ENCODE results near the gene TRIM67.

TRIM67 gene

GRCh38 chr1:231139659-231140654, 21.9 kb upstream of the TRIM67 start:
- ChIA-PET POLR2A (no interaction called here), CTCF (interaction anchor here (0.7 to 1.2 kb wide), 3 partner anchors 23 to 217 kb away, joined by 3 read pairs; no protein-coding TSS in a partner anchor)
- Histone ChIP-seq H3K9me3 (ENCODE audit: control insufficient read depth, insufficient read depth, low read depth, low read length) (no peaks in the 10 kb centered on the region), H3K27ac (ENCODE audit: extremely low read depth, low read depth, low read length) (no peak overlapping the region), H3K4me3 (ENCODE audit: low read depth, low read length) (no peak overlapping the region), H3K36me3 (ENCODE audit: control insufficient read depth in 2 of 2, insufficient read depth in 1 of 2, low read length in 2 of 2) (no peaks in the 10 kb centered on the region), H3K4me1 (ENCODE audit: control insufficient read depth, insufficient read depth, low read length) (no peaks in the 10 kb centered on the region)
- TF ChIP-seq ZNF585B (tag by site-specific recombination; IDR thresholded peaks at IDR 0.05) (no peak), ZNF514 (tag by site-specific recombination; IDR thresholded peaks at IDR 0.05) (no peak), ZNF433 (tag by site-specific recombination; IDR thresholded peaks at IDR 0.05; ENCODE audit: low read depth) (no peak), ZNF157 (tag by site-specific recombination; IDR thresholded peaks at IDR 0.05) (peak; percentile 64)

DNA sequence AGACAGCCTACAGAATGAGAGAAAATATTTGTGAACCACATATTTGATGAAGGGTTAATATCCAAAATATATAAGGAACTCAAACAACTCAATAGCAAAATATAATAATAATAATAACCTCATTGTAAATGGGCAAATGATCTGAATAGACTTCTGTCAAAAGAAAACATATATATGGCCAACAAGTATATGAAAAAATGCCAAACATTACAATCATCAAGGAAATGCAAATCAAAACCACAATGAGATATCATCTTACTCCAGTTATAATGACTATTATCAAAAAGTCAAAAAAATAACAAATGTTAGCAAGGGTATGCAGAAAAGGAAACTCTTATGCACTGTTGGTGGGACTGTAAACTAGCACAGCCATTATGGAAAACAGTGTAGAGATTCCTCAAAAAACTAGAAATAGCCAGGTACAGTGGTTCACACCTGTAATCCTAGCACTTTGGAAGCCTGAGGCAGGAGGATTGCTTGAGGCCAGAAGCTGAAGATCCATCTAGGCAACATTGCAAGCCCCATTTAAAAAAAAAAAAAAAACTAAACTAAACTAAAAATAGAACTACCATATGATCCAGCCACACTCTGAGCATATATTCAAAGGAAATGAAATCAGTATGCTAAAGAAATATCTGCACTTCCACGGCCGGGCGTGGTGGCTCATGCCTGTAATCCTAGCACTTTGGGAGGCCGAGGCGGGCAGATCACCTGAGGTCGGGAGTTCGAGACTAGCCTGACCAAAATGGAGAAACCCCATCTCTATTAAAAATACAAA, 17.3 kb upstream of the TRIM67 start:
- CTCF ChIA-PET = no interaction called here
- TF ChIP-seq ATF2 (tag by site-specific recombination; IDR thresholded peaks at IDR 0.05; ENCODE audit: low read depth) (no peak), YY1 (tag by site-specific recombination; IDR thresholded peaks at IDR 0.05) (no peak), ZNF23 (tag by site-specific recombination; IDR thresholded peaks at IDR 0.05; ENCODE audit: borderline replicate concordance) (no peak), ZNF768 (tag by site-specific recombination; IDR thresholded peaks at IDR 0.05) (no peak), ZNF571 (tag by site-specific recombination; IDR thresholded peaks at IDR 0.05) (no peak), ZNF701 (tag by site-specific recombination; IDR thresholded peaks at IDR 0.05) (no peak), ZNF785 (tag by site-specific recombination; IDR thresholded peaks at IDR 0.05) (no peak), ZNF416 (tag by site-specific recombination; IDR thresholded peaks at IDR 0.05) (no peak), ZNF146 (tag by site-specific recombination; IDR thresholded peaks at IDR 0.05) (no peak), TCF7L2 (IDR thresholded peaks at IDR 0.05; ENCODE audit: borderline replicate concordance, low read depth, low read length) (no peak), ZNF24 (tag by site-specific recombination; IDR thresholded peaks at IDR 0.05) (no peak), ZNF514 (tag by site-specific recombination; IDR thresholded peaks at IDR 0.05) (no peak)
- TF ChIP-seq, protein P1, sequence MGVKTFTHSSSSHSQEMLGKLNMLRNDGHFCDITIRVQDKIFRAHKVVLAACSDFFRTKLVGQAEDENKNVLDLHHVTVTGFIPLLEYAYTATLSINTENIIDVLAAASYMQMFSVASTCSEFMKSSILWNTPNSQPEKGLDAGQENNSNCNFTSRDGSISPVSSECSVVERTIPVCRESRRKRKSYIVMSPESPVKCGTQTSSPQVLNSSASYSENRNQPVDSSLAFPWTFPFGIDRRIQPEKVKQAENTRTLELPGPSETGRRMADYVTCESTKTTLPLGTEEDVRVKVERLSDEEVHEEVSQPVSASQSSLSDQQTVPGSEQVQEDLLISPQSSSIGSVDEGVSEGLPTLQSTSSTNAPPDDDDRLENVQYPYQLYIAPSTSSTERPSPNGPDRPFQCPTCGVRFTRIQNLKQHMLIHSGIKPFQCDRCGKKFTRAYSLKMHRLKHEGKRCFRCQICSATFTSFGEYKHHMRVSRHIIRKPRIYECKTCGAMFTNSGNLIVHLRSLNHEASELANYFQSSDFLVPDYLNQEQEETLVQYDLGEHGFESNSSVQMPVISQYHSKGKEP (tag by site-specific recombination; IDR thresholded peaks at IDR 0.05) = no peak
- TF ChIP-seq, protein P2, sequence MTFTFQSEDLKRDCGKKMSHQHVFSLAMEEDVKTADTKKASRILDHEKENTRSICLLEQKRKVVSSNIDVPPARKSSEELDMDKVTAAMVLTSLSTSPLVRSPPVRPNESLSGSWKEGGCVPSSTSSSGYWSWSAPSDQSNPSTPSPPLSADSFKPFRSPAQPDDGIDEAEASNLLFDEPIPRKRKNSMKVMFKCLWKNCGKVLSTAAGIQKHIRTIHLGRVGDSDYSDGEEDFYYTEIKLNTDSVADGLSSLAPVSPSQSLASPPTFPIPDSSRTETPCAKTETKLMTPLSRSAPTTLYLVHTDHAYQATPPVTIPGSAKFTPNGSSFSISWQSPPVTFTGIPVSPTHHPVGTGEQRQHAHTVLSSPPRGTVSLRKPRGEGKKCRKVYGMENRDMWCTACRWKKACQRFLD (tag by site-specific recombination; IDR thresholded peaks at IDR 0.05) = no peak
- TF ChIP-seq, protein P3, sequence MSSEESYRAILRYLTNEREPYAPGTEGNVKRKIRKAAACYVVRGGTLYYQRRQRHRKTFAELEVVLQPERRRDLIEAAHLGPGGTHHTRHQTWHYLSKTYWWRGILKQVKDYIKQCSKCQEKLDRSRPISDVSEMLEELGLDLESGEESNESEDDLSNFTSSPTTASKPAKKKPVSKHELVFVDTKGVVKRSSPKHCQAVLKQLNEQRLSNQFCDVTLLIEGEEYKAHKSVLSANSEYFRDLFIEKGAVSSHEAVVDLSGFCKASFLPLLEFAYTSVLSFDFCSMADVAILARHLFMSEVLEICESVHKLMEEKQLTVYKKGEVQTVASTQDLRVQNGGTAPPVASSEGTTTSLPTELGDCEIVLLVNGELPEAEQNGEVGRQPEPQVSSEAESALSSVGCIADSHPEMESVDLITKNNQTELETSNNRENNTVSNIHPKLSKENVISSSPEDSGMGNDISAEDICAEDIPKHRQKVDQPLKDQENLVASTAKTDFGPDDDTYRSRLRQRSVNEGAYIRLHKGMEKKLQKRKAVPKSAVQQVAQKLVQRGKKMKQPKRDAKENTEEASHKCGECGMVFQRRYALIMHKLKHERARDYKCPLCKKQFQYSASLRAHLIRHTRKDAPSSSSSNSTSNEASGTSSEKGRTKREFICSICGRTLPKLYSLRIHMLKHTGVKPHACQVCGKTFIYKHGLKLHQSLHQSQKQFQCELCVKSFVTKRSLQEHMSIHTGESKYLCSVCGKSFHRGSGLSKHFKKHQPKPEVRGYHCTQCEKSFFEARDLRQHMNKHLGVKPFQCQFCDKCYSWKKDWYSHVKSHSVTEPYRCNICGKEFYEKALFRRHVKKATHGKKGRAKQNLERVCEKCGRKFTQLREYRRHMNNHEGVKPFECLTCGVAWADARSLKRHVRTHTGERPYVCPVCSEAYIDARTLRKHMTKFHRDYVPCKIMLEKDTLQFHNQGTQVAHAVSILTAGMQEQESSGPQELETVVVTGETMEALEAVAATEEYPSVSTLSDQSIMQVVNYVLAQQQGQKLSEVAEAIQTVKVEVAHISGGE (tag by site-specific recombination; conservative IDR thresholded peaks at IDR 0.05; ENCODE audit: low read depth) = no peak
- TF ChIP-seq, protein P4, sequence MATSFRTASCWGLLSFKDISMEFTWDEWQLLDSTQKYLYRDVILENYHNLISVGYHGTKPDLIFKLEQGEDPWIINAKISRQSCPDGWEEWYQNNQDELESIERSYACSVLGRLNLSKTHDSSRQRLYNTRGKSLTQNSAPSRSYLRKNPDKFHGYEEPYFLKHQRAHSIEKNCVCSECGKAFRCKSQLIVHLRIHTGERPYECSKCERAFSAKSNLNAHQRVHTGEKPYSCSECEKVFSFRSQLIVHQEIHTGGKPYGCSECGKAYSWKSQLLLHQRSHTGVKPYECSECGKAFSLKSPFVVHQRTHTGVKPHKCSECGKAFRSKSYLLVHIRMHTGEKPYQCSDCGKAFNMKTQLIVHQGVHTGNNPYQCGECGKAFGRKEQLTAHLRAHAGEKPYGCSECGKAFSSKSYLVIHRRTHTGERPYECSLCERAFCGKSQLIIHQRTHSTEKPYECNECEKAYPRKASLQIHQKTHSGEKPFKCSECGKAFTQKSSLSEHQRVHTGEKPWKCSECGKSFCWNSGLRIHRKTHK (tag by site-specific recombination; IDR thresholded peaks at IDR 0.05) = no peak

More for the DNA sequence above, 17.3 kb upstream of the TRIM67 start:
- Histone ChIP-seq H3K9me3 (ENCODE audit: control insufficient read depth, insufficient read depth, low read depth, low read length) (no peaks in the 10 kb centered on the region), H3K36me3 (ENCODE audit: control insufficient read depth in 2 of 2, insufficient read depth in 1 of 2, low read length in 2 of 2) (no peaks in the 10 kb centered on the region), H3K27ac (ENCODE audit: extremely low read depth, low read depth, low read length) (no peak overlapping the region), H3K4me3 (ENCODE audit: low read depth, low read length) (no peak overlapping the region), H3K4me1 (ENCODE audit: control insufficient read depth, insufficient read depth, low read length) (no peaks in the 10 kb centered on the region)
- POLR2A ChIA-PET = no interaction called here
